ENCODE data around the gene PLXDC2.

The PLXDC2 gene

DNA sequence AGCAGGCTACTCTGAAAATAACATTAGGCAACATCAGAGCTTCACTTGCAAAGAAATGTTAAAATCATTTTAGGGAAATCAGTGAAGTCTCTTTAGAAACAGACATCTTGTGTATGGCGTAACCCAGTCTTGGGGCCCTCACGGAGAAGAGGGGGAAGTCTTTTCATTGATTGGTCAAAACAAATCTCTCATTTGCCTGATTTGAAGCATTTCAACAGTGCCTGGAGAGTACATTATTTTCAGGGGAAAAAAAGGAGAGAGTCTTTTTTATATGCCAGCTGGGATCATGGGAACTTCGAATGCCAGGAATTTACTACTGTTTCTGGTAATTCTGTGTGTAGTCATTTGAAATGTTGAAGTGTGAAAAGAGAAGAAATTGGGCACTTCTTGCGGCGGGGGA, 471.4 kb downstream of the PLXDC2 start:
- DNase-seq (ENCODE audit: low spot score): no peak
- TF ChIP-seq, protein P1, sequence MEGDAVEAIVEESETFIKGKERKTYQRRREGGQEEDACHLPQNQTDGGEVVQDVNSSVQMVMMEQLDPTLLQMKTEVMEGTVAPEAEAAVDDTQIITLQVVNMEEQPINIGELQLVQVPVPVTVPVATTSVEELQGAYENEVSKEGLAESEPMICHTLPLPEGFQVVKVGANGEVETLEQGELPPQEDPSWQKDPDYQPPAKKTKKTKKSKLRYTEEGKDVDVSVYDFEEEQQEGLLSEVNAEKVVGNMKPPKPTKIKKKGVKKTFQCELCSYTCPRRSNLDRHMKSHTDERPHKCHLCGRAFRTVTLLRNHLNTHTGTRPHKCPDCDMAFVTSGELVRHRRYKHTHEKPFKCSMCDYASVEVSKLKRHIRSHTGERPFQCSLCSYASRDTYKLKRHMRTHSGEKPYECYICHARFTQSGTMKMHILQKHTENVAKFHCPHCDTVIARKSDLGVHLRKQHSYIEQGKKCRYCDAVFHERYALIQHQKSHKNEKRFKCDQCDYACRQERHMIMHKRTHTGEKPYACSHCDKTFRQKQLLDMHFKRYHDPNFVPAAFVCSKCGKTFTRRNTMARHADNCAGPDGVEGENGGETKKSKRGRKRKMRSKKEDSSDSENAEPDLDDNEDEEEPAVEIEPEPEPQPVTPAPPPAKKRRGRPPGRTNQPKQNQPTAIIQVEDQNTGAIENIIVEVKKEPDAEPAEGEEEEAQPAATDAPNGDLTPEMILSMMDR (IDR thresholded peaks at IDR 0.05): no peak
- Histone ChIP-seq H3K4me3 (no peak overlapping the region), H3K27ac (no peak overlapping the region)

DNA sequence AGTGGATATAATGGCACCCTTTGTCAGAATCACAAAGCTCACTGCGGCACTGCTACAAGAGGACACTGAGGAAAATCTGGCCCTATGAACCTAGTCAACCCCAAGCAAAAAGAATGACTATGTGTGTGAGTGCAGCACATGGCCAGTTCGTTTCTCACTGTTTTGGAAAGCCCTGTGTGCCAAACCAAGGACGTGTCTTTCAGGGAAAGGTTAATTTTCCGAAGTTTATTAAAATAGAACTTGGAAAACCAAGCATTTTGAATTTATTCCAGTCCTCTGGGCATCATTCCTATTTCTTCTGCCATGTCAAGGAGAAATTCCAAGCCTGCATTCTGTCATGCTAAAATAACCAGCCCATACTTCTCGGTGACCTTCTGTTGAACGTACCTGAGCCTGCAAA, 471.8 kb downstream of the PLXDC2 start:
- TF ChIP-seq, protein P1 (IDR thresholded peaks at IDR 0.05): no peak
- DNase-seq (ENCODE audit: low spot score): no peak
- Histone ChIP-seq H3K27ac (no peak overlapping the region), H3K4me3 (no peak overlapping the region)

DNA sequence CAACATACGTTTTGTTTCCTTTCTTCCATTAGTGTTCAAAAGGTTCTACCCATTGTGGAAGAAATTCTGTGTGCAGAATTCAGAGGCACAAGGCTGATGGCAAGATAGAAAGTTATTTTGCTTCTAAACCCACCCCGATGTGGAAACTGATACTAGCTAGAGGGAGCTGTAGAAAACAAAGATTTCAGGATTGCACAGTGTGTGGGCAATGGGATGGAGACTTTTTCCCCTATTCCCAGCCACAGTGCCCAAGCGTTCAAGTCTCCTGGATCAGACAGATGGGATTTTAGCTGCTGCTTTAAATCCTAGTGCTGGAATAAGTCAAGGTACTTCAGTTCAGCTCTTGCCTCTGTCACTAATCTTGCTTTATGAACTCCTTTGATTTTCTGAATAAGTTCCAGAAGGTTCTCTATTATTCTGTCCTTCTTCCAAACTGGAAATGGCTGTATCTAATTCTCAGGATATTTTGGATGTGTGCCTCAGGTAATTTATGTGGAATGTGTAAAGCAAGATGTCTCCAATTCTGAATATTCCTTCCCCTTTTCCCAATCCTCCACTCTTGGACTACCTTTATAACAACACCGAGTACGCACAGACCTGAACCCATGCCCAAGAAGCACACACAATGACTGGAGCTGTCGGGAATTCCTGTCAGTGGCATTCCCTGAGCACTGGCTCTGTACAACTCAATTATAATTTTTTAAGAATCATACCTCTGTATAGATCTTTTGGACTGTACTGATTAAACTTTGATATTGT, 473.0 kb downstream of the PLXDC2 start:
- TF ChIP-seq, protein P1 (IDR thresholded peaks at IDR 0.05): no peak
- no peak for DNase-seq (ENCODE audit: low spot score)
- H3K27ac ChIP-seq: no peak overlapping the region
- H3K4me3 ChIP-seq: no peak overlapping the region

DNA sequence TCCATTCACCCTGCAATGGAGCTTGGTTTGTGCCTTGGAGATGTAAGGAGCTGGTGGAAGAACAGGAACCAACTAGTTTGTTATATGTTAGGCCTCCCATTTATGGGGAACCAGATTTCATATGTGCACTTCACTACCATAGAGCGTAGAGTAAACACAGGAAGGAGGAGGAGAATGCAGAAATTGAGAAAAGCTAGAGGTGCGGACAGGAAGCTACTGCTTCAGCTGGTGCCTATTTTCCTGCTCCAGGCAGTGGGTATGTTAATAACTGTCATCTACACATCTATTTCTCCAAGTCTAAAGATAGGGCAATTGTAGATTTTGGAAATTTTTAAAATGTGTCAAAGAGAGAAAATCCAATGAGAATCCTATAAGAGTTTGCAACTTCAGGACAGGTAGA, 482.2 kb downstream of the PLXDC2 start:
- TF ChIP-seq, protein P1 (IDR thresholded peaks at IDR 0.05): no peak
- DNase-seq (ENCODE audit: low spot score): no peak
- no peak overlapping the region for H3K27ac ChIP-seq
- H3K4me3 ChIP-seq: no peak overlapping the region

DNA sequence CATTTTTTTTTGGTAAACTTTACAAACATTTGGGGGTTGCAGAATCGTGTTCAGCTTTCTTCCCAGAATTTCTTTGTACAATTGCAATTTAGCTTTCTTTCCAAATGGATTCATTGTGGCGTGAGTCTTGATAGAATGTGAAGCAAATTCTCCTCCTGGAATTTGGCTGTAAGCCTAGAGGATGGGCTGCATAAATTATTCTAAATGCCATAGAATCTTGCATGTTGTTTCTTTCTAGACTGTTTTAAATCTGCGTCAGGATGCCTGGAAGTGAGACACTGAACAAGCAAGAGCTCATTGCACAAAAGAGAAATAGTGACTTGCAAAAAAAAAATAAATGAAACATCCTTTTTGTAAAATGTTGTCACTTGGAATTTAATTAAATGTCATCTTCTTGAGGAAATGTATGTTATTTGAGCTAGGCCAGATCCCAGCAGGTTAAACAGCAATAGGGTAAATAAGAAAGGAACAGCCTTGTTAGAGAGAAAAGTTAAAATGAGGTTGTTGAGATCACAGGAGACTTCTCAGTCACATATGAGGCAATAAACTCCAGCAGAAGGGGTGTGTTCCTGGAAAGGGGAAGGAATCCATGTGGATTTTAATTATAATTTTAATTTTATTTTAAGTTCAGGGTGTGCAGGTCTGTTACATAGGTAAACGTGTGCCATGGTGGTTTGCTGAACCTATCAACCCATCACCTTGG, 483.0 kb downstream of the PLXDC2 start:
- no peak for DNase-seq (ENCODE audit: low spot score)
- Histone ChIP-seq H3K4me3 (no peak overlapping the region), H3K27ac (no peak overlapping the region)
- TF ChIP-seq, protein P1 (IDR thresholded peaks at IDR 0.05): no peak

DNA sequence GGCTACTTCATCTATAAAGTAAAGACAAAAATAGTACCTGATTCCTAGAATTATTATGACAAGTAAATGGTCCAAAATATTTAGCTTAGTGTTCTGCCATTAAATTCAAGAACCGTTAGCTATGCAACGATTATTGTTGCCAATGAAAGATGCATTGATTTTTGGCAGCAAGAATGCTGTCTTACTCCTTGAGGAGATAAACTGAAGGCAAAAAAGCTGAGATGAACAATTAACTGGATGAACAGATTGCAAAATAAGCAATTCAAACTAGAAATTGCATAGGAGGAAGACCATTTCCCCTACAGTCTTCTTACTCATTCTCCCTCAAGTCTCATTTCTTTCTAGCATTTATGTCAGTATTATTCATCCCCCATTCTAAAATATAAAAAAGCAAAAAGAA, 484.5 kb downstream of the PLXDC2 start:
- DNase-seq (ENCODE audit: low spot score): no peak
- TF ChIP-seq, protein P1 (IDR thresholded peaks at IDR 0.05): no peak
- no peak overlapping the region for H3K27ac ChIP-seq
- H3K4me3 ChIP-seq: no peak overlapping the region

DNA sequence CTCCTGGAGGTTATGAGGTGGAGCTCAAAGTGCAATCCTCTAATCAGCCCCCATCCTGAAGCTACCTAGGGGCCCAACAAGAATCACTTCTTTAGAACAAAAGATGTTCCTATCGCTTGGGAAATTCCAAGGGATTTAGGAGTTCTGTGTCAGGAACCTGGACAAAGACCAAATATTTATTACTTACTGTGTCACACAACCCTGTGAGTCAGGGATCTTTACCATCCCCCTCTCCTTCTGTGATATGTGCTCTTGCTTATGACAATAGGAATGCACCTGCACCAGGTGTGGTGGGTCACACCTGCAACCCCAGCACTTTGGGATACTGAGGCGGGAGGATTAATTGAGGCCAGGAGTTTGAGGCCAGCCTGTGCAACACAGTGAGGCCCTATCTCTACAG, 485.8 kb downstream of the PLXDC2 start:
- no peak for DNase-seq (ENCODE audit: low spot score)
- no peak overlapping the region for H3K4me3 ChIP-seq
- TF ChIP-seq, protein P1 (IDR thresholded peaks at IDR 0.05): no peak
- H3K27ac ChIP-seq: no peak overlapping the region
